HCT116 (cell line): ENCODE measurements around the gene ROBO1. TPM values are rescaled to one million over a fixed set of nuclear protein-coding genes. Genes with fewer than 3 reads are reported as not detected.

Experiments used
- ATAC-seq: fragments of 200-7000 bp; cut with Tn5 transposase; 2 replicates; pipeline ENCODE4 v1.9.1; 2020; ENCODE audit warnings: mild to moderate bottlenecking, moderate library complexity
- BruUV-seq: library from RNA; stranded (reverse); fragments of 400-500 nt; replicated peaks from 2 replicates; lab custom pipeline; 2021; lab: Mats Ljungman, UMichigan
- CTCF ChIA-PET: fragments of 300-600 bp; sonication (Branson Sonifier 250); formaldehyde crosslinking; loops from one replicate; lab custom pipeline; 2021; ENCODE audit warnings: antibody characterized with exemption; lab: Charles Lee
- POLR2A ChIA-PET: fragments of 300-600, 350-600 bp; sonication (Branson Sonifier 250); formaldehyde crosslinking; loops from one replicate; lab custom pipeline; 2021; ENCODE audit warnings: antibody characterized with exemption; lab: Charles Lee
- RAD21 ChIA-PET, 2 experiments: fragments of 300-600 bp; sonication (Branson Sonifier 250); formaldehyde crosslinking; loops; one replicate each; lab custom pipeline; 2023; ENCODE audit warnings: low total read pairs in 2 of 2; ENCODE audit not compliant: uncharacterized antibody in 2 of 2, unreplicated experiment in 2 of 2, low non-redundant PET in 1 of 2; lab: Charles Lee
- DNase-seq: peaks from one replicate; pipeline ENCODE4 v3.0.0-alpha.2; 2010; ENCODE audit warnings: low read depth, low spot score
- H2AFZ ChIP-seq: fragments of 200-600 bp; shearing (Covaris generic), sonication (generic); 2 replicates; pipeline ENCODE4 v1.6.1; 2017; ENCODE audit warnings: low read depth, mixed run types, mixed read lengths, antibody characterized with exemption, low read length; ENCODE audit not compliant: poor library complexity, severe bottlenecking
- H3K27ac ChIP-seq: 2 replicates; pipeline ENCODE4 v1.5.1; 2012; ENCODE audit warnings: low read depth, low read length
- H3K27me3 ChIP-seq: fragments of 200-600 bp; sonication (generic); 2 replicates; pipeline ENCODE4 v1.6.1; 2016; ENCODE audit warnings: mixed run types, low read length, mixed read lengths; ENCODE audit not compliant: insufficient read depth
- H3K36me3 ChIP-seq, 2 experiments: fragments of 200-500 bp in 1 of 2; fragments of 200-600 bp in 1 of 2; sonication (Bioruptor generic) in 1 of 2; sonication (generic) in 1 of 2; 2 replicates each; pipeline versions ENCODE4 v1.5.1 to v1.6.1; 2014 to 2016; ENCODE audit warnings: low read length in 2 of 2, inconsistent platforms in 1 of 2, mixed read lengths in 1 of 2, mixed run types in 1 of 2; ENCODE audit not compliant: insufficient read depth in 2 of 2, control insufficient read depth in 1 of 2
- H3K4me1 ChIP-seq, 2 experiments: fragments of 200-600 bp in 1 of 2; sonication (generic) in 1 of 2; 2 replicates each; pipeline versions ENCODE4 v1.5.1 to v1.6.1; 2012 to 2017; ENCODE audit warnings: low read length in 2 of 2, inconsistent platforms in 1 of 2, mild to moderate bottlenecking in 1 of 2, mixed read lengths in 1 of 2, mixed run types in 1 of 2, moderate library complexity in 1 of 2; ENCODE audit not compliant: insufficient read depth in 2 of 2, control insufficient read depth in 1 of 2
- H3K4me2 ChIP-seq: fragments of 200-600 bp; sonication (generic); 2 replicates; pipeline ENCODE4 v1.6.1; 2017; ENCODE audit warnings: mixed run types, low read length, mixed read lengths
- H3K4me3 ChIP-seq, 2 experiments: fragments of 200-600 bp in 1 of 2; sonication (generic) in 1 of 2; replicated peaks in 1 of 2; 2 replicates each; pipeline ENCODE4 v1.5.1; 2011 to 2016; ENCODE audit warnings: low read length in 2 of 2, control low read depth in 1 of 2, low read depth in 1 of 2, mild to moderate bottlenecking in 1 of 2, mixed read lengths in 1 of 2, mixed run types in 1 of 2
- H3K79me2 ChIP-seq: fragments of 200-600 bp; sonication (generic); 2 replicates; pipeline ENCODE4 v1.6.1; 2017; ENCODE audit warnings: mild to moderate bottlenecking, mixed run types, low read length, moderate library complexity, mixed read lengths; ENCODE audit not compliant: insufficient read depth
- H3K9ac ChIP-seq: fragments of 200-600 bp; sonication (generic); 2 replicates; pipeline ENCODE4 v1.6.1; 2016; ENCODE audit warnings: low read length, mixed read lengths
- H3K9me2 ChIP-seq: fragments of 200-600 bp; sonication (generic), shearing (Covaris generic); 2 replicates; pipeline ENCODE4 v1.6.1; 2017; ENCODE audit warnings: mixed run types, mild to moderate bottlenecking, moderate library complexity; ENCODE audit not compliant: insufficient read depth
- H3K9me3 ChIP-seq, 2 experiments: fragments of 200-500 bp in 1 of 2; fragments of 200-600 bp in 1 of 2; sonication (Bioruptor generic) in 1 of 2; sonication (generic) in 1 of 2; 2 replicates each; pipeline ENCODE4 v1.6.1; 2014 to 2017; ENCODE audit warnings: low read length in 2 of 2, mixed read lengths in 2 of 2, inconsistent platforms in 1 of 2, low read depth in 1 of 2, mild to moderate bottlenecking in 1 of 2, mixed run types in 1 of 2, moderate library complexity in 1 of 2; ENCODE audit not compliant: control insufficient read depth in 1 of 2, insufficient read depth in 1 of 2
- H4K20me1 ChIP-seq: fragments of 200-600 bp; sonication (generic), shearing (Covaris generic); 2 replicates; pipeline ENCODE4 v1.6.1; 2017; ENCODE audit warnings: mixed run types, mild to moderate bottlenecking, moderate library complexity; ENCODE audit not compliant: insufficient read depth
- CEBPB ChIP-seq: IDR thresholded peaks from 2 replicates; pipeline ENCODE4 v1.6.1; 2012; ENCODE audit warnings: low read depth
- ELF1 ChIP-seq: IDR thresholded peaks from 2 replicates; pipeline ENCODE4 v1.6.1; 2012; ENCODE audit warnings: low read depth, borderline replicate concordance
- FOSL1 ChIP-seq: IDR thresholded peaks from 2 replicates; pipeline ENCODE4 v1.6.1; 2012; ENCODE audit warnings: low read depth
- MAX ChIP-seq: IDR thresholded peaks from 2 replicates; pipeline ENCODE4 v1.6.1; 2012
- POLR2AphosphoS5 ChIP-seq: IDR thresholded peaks from 2 replicates; pipeline ENCODE4 v1.6.1; 2011; ENCODE audit warnings: mild to moderate bottlenecking, low read depth, low read length, moderate library complexity
- RAD21 ChIP-seq: IDR thresholded peaks from 2 replicates; pipeline ENCODE4 v1.6.1; 2012; ENCODE audit warnings: low read depth, mild to moderate bottlenecking
- YY1 ChIP-seq: IDR thresholded peaks from 2 replicates; pipeline ENCODE4 v1.6.1; 2011; ENCODE audit warnings: low read length, low read depth, moderate library complexity, mild to moderate bottlenecking; ENCODE audit not compliant: insufficient replicate concordance; ENCODE audit errors: extremely low read depth
- intact Hi-C: fragments of 100-400 bp; cut with micrococcal nuclease; formaldehyde crosslinking; loops from 2 replicates; pipeline ENCODE4 v1.10.0; 2022
- total RNA-seq: library from RNA; stranded (reverse); gene quantifications from one replicate; pipeline ENCODE4 v1.2.1, GENCODE V29; 2021; ENCODE audit not compliant: unreplicated experiment
- TF ChIP-seq, protein P1 (sequence below): IDR thresholded peaks from 2 replicates; pipeline ENCODE4 v1.6.1; 2012
- TF ChIP-seq, protein P2 (sequence below): IDR thresholded peaks from 2 replicates; pipeline ENCODE4 v1.6.1; 2011; ENCODE audit warnings: mild to moderate bottlenecking, low read length, moderate library complexity; ENCODE audit not compliant: insufficient replicate concordance; ENCODE audit errors: extremely low read depth
- TF ChIP-seq, protein P3 (sequence below), 3 experiments: fragments of 200-600 bp in 1 of 3; sonication (generic) in 1 of 3; IDR thresholded peaks in 2 of 3; conservative IDR thresholded peaks in 1 of 3; 2 replicates each; pipeline ENCODE4 v1.5.1; 2012 to 2017; ENCODE audit warnings: low read depth in 2 of 3, low read length in 2 of 3, antibody characterized with exemption in 1 of 3, borderline replicate concordance in 1 of 3, control low read depth in 1 of 3, mild to moderate bottlenecking in 1 of 3, mixed read lengths in 1 of 3, mixed run types in 1 of 3, moderate library complexity in 1 of 3; ENCODE audit not compliant: insufficient read depth in 1 of 3

The ROBO1 gene
- total RNA-seq, 1 experiment from 2014 or later, result 0.27 TPM

DNA sequence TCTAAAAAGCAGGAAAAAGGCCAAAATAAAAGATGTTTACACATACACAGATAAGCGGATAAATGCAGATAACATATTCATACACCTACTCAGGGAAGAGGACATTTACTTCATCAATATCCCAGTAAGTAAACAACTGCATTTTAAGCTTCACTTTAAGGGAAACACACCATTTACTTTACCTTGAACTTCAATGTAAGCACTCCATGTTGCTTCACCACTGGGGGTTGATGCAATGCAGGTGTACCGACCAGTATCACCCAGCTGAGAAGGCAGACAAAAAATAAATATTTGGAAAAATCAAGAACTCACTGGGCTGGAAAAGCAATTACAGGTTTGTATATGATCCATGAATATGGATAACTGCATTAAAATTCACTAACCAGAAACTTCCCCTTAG is 1099.5 kb downstream of the ROBO1 start:
- Histone ChIP-seq H3K4me1 (no peaks in the 10 kb centered on the region), H3K9me3 (peaks cover 0 to 36% of the 10 kb centered on the region in 2 experiments; a peak in 2 of 4 replicates), H3K79me2 (no peaks in the 10 kb centered on the region), H3K4me2 (no peak overlapping the region), H3K9me2 (no peaks in the 10 kb centered on the region), H3K4me3 (no peak overlapping the region), H2AFZ (no peak overlapping the region), H3K27ac (no peak overlapping the region), H4K20me1 (no peaks in the 10 kb centered on the region), H3K9ac (no peak overlapping the region), H3K27me3 (no peaks in the 10 kb centered on the region), H3K36me3 (no peaks in the 10 kb centered on the region)
- ChIA-PET POLR2A (no interaction called here), CTCF (no interaction called here), RAD21 (no interaction called here)
- no peak for TF ChIP-seq CEBPB
- TF ChIP-seq, protein P1, sequence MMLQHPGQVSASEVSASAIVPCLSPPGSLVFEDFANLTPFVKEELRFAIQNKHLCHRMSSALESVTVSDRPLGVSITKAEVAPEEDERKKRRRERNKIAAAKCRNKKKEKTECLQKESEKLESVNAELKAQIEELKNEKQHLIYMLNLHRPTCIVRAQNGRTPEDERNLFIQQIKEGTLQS, result no peak
- TF ChIP-seq, protein P2, sequence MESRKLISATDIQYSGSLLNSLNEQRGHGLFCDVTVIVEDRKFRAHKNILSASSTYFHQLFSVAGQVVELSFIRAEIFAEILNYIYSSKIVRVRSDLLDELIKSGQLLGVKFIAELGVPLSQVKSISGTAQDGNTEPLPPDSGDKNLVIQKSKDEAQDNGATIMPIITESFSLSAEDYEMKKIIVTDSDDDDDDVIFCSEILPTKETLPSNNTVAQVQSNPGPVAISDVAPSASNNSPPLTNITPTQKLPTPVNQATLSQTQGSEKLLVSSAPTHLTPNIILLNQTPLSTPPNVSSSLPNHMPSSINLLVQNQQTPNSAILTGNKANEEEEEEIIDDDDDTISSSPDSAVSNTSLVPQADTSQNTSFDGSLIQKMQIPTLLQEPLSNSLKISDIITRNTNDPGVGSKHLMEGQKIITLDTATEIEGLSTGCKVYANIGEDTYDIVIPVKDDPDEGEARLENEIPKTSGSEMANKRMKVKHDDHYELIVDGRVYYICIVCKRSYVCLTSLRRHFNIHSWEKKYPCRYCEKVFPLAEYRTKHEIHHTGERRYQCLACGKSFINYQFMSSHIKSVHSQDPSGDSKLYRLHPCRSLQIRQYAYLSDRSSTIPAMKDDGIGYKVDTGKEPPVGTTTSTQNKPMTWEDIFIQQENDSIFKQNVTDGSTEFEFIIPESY, result no peak
- TF ChIP-seq POLR2AphosphoS5, result no peak
- TF ChIP-seq FOSL1, result no peak
- TF ChIP-seq YY1, result no peak
- DNase-seq (no peak), ATAC-seq (no peak)
- intact Hi-C loops, result no loop called here
- no TSS peak for BruUV-seq

DNA sequence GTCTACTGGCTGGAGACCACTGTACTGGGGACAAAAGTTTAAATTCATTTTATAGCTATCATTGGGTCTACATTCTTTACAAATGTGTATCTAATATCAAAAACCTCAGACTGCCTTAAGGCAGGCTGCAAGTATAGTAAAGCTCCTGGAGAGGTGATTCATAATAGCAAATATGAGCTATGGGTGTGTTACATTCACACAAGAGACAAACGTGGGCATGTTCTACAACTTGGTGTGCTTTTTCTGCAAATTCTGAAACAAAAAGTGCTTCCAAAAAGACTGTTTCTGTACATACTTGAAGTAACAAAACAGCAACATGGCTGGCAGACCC is 1101.4 kb downstream of the ROBO1 start:
- Histone ChIP-seq H3K36me3 (no peaks in the 10 kb centered on the region), H3K27ac (no peak overlapping the region), H3K9ac (no peak overlapping the region), H3K27me3 (no peaks in the 10 kb centered on the region), H3K4me1 (no peaks in the 10 kb centered on the region), H3K4me2 (no peak overlapping the region), H3K79me2 (no peaks in the 10 kb centered on the region), H3K9me2 (no peaks in the 10 kb centered on the region), H3K4me3 (no peak overlapping the region), H4K20me1 (no peaks in the 10 kb centered on the region), H2AFZ (no peak overlapping the region), H3K9me3 (peaks cover 0 to 38% of the 10 kb centered on the region in 2 experiments; a peak in 2 of 4 replicates)
- ATAC-seq (no peak), DNase-seq (no peak)
- CTCF ChIA-PET, result no interaction called here
- intact Hi-C loops, result no loop called here
- BruUV-seq, result no TSS peak
- RAD21 ChIA-PET, result no interaction called here
- TF ChIP-seq MAX (no peak), RAD21 (no peak), ELF1 (no peak)
- TF ChIP-seq, protein P3, sequence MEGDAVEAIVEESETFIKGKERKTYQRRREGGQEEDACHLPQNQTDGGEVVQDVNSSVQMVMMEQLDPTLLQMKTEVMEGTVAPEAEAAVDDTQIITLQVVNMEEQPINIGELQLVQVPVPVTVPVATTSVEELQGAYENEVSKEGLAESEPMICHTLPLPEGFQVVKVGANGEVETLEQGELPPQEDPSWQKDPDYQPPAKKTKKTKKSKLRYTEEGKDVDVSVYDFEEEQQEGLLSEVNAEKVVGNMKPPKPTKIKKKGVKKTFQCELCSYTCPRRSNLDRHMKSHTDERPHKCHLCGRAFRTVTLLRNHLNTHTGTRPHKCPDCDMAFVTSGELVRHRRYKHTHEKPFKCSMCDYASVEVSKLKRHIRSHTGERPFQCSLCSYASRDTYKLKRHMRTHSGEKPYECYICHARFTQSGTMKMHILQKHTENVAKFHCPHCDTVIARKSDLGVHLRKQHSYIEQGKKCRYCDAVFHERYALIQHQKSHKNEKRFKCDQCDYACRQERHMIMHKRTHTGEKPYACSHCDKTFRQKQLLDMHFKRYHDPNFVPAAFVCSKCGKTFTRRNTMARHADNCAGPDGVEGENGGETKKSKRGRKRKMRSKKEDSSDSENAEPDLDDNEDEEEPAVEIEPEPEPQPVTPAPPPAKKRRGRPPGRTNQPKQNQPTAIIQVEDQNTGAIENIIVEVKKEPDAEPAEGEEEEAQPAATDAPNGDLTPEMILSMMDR (IDR thresholded peaks at IDR 0.05 in 2 of 3, conservative IDR thresholded peaks at IDR 0.05 in 1 of 3; ENCODE audit: borderline replicate concordance in 1 of 3, insufficient read depth in 1 of 3, low read depth in 2 of 3, low read length in 2 of 3), result no peak
- POLR2A ChIA-PET, result no interaction called here
